DOHH2 (cell line): Measurements from ENCODE around the gene CACNA2D3.

Experiments used
- H3F3A ChIP-seq: fragments of 200-600 bp; sonication (generic), shearing (Covaris generic); 2 replicates; pipeline ENCODE4 v1.6.0; 2016; ENCODE audit warnings: antibody characterized with exemption, mild to moderate bottlenecking; ENCODE audit not compliant: control insufficient read depth, insufficient read depth
- H3K27ac ChIP-seq: fragments of 200-600 bp; sonication (generic); 2 replicates; pipeline ENCODE4 v1.5.1; 2014; ENCODE audit warnings: low read depth, mild to moderate bottlenecking, low read length, moderate library complexity
- H3K27me3 ChIP-seq: fragments of 200-600 bp; sonication (generic); 2 replicates; pipeline ENCODE4 v1.6.1; 2014; ENCODE audit warnings: mild to moderate bottlenecking, low read length, mixed read lengths; ENCODE audit not compliant: control insufficient read depth
- H3K36me3 ChIP-seq: fragments of 200-600 bp; sonication (generic); 2 replicates; pipeline ENCODE4 v1.6.1; 2014; ENCODE audit warnings: mild to moderate bottlenecking, low read length, moderate library complexity, mixed read lengths; ENCODE audit not compliant: control insufficient read depth
- H3K4me1 ChIP-seq: fragments of 200-600 bp; sonication (generic); 2 replicates; pipeline ENCODE4 v1.6.1; 2014; ENCODE audit warnings: mild to moderate bottlenecking, low read length, mixed read lengths; ENCODE audit not compliant: control insufficient read depth
- H3K4me2 ChIP-seq: fragments of 200-600 bp; sonication (generic); 2 replicates; pipeline ENCODE4 v1.6.0; 2014; ENCODE audit warnings: mild to moderate bottlenecking, low read length, moderate library complexity
- H3K4me3 ChIP-seq: fragments of 200-600 bp; sonication (generic); 2 replicates; pipeline ENCODE4 v1.5.1; 2014; ENCODE audit warnings: mild to moderate bottlenecking, low read length, mixed read lengths
- H3K79me2 ChIP-seq: fragments of 200-600 bp; sonication (generic); 2 replicates; pipeline ENCODE4 v1.6.1; 2014; ENCODE audit warnings: mild to moderate bottlenecking, low read length, mixed read lengths; ENCODE audit not compliant: control insufficient read depth
- H3K9me2 ChIP-seq: fragments of 200-600 bp; sonication (generic); replicated peaks from 2 replicates; pipeline ENCODE4 v1.6.1; 2014; ENCODE audit warnings: mild to moderate bottlenecking, low read length, mixed read lengths; ENCODE audit not compliant: control insufficient read depth
- H3K9me3 ChIP-seq: fragments of 200-600 bp; sonication (generic); 2 replicates; pipeline ENCODE4 v1.6.1; 2014; ENCODE audit warnings: antibody characterized with exemption, low read length, mixed read lengths; ENCODE audit not compliant: control insufficient read depth, insufficient read depth
- H4K20me1 ChIP-seq: fragments of 200-600 bp; sonication (generic); 2 replicates; pipeline ENCODE4 v1.6.0; 2014; ENCODE audit warnings: low read depth, mild to moderate bottlenecking, antibody characterized with exemption, low read length, moderate library complexity; ENCODE audit not compliant: control insufficient read depth, insufficient read depth
- EZH2phosphoT487 ChIP-seq: fragments of 200-600 bp; sonication (generic); IDR thresholded peaks from 2 replicates; pipeline ENCODE4 v1.6.1; 2017; ENCODE audit warnings: borderline replicate concordance, mild to moderate bottlenecking, antibody characterized with exemption, low read length, moderate library complexity, mixed read lengths
- TF ChIP-seq, protein P1 (sequence below): fragments of 200-600 bp; sonication (generic); IDR thresholded peaks from one replicate; pipeline ENCODE4 v1.5.1; 2014; ENCODE audit warnings: antibody characterized with exemption, mild to moderate bottlenecking, low read depth, low read length; ENCODE audit not compliant: poor library complexity, severe bottlenecking

The CACNA2D3 gene

DNA sequence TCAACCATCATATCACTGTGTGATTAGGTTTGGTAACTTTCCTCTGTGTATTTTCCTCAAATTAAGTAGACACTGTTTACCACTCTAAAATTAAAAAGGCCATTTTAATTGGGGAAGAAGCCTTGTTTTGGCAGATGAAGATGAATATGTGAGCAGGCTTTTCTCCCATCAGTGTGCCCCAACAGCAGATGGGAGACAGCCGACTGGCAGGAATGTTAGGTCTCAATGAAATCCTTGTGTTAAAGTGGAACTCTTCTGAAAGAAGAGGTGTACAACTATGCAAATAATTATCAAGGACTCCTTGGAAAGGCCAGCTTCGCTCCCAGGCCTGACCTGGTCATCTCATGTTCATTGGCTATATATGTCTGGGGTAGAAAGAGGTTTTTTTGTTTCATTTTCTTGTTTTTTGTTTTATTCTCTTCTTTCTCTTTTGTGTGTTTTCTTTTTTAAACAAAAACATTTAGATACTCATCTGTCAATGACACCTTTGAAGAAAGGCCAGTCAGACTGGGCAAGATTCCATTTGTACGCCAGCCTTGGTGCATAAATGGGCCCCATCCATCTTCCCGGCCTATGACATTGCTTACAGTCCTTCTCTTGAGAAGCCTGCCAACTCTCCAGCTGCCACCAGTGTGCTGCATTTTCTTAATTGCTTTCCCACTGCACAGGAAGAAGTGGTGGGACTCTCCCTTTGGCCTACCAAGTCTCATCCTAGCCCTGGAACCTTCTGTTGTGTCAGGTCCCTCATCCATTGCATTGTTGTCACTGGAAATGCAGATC is 779.7 kb downstream of the CACNA2D3 start:
- Histone ChIP-seq H3F3A (no peaks in the 10 kb centered on the region), H4K20me1 (no peaks in the 10 kb centered on the region), H3K4me3 (no peak overlapping the region), H3K4me1 (no peaks in the 10 kb centered on the region), H3K36me3 (no peaks in the 10 kb centered on the region), H3K27ac (no peak overlapping the region), H3K4me2 (no peak overlapping the region), H3K9me2 (no peaks in the 10 kb centered on the region), H3K27me3 (no peaks in the 10 kb centered on the region), H3K9me3 (no peaks in the 10 kb centered on the region), H3K79me2 (no peaks in the 10 kb centered on the region)
- TF ChIP-seq EZH2phosphoT487: no peak
- TF ChIP-seq, protein P1, sequence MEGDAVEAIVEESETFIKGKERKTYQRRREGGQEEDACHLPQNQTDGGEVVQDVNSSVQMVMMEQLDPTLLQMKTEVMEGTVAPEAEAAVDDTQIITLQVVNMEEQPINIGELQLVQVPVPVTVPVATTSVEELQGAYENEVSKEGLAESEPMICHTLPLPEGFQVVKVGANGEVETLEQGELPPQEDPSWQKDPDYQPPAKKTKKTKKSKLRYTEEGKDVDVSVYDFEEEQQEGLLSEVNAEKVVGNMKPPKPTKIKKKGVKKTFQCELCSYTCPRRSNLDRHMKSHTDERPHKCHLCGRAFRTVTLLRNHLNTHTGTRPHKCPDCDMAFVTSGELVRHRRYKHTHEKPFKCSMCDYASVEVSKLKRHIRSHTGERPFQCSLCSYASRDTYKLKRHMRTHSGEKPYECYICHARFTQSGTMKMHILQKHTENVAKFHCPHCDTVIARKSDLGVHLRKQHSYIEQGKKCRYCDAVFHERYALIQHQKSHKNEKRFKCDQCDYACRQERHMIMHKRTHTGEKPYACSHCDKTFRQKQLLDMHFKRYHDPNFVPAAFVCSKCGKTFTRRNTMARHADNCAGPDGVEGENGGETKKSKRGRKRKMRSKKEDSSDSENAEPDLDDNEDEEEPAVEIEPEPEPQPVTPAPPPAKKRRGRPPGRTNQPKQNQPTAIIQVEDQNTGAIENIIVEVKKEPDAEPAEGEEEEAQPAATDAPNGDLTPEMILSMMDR: no peak

DNA sequence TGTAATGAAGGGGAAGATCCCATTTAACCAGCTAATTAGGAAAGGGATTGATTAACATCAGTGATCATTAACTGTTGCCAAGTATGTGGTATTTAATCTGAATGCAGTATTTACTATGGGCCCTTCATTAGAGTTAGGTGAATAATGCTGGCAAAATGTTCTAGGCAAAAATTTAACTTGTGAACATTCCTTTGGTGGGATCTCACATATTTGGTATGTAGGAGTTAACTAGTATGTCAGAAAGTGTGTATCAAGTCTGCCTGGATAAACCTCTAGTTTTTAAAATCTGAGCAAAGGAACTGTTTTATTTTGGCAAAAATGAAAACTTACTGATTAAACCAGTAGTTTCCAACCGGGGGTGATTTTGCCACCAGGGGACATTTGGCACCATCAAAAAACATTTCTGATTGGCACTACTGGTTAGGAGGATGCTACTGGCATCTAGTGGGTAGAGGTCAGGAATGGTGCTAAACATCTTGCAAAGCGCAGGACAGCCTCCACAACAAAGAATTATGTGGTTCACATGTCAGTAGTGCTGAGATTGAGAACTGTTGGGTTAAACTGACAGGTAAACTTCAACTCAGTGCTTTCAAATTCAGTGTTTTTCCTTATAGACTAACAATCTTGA is 783.0 kb downstream of the CACNA2D3 start:
- TF ChIP-seq, protein P1: no peak
- no peak for TF ChIP-seq EZH2phosphoT487
- Histone ChIP-seq H3K4me2 (no peak overlapping the region), H3K9me2 (no peaks in the 10 kb centered on the region), H3K27ac (no peak overlapping the region), H3K9me3 (no peaks in the 10 kb centered on the region), H3K79me2 (no peaks in the 10 kb centered on the region), H3K4me1 (no peaks in the 10 kb centered on the region), H3K4me3 (no peak overlapping the region), H3F3A (no peaks in the 10 kb centered on the region), H3K36me3 (no peaks in the 10 kb centered on the region), H4K20me1 (no peaks in the 10 kb centered on the region), H3K27me3 (no peaks in the 10 kb centered on the region)

DNA sequence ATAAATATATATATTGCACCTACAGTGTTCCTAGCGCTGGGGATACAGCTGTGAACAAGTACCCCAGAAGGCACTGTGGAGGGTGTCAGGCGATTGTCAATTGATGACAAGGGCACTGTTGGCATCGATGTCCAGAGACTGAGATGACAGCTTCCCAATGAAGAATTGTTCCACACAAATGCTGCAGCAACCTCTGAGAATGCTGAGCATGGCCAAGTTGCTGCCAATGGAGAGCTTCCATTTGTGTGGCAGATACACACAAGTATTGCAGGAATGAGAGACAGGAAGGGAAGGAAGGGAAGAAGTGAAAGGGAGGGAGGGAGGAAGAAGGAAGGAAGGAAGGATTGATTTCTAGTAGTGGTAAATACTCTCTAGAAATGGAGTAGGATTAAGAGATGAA is 783.6 kb downstream of the CACNA2D3 start:
- TF ChIP-seq, protein P1: no peak
- TF ChIP-seq EZH2phosphoT487: no peak
- H3K4me1 ChIP-seq: no peaks in the 10 kb centered on the region
- no peaks in the 10 kb centered on the region for H3K79me2 ChIP-seq
- H3K4me2 ChIP-seq: no peak overlapping the region
- H3K9me3 ChIP-seq: no peaks in the 10 kb centered on the region
- no peaks in the 10 kb centered on the region for H3K36me3 ChIP-seq
- no peaks in the 10 kb centered on the region for H3K27me3 ChIP-seq
- no peaks in the 10 kb centered on the region for H3F3A ChIP-seq
- no peak overlapping the region for H3K4me3 ChIP-seq
- no peaks in the 10 kb centered on the region for H3K9me2 ChIP-seq
- no peaks in the 10 kb centered on the region for H4K20me1 ChIP-seq
- no peak overlapping the region for H3K27ac ChIP-seq
